ENCODE data around the gene BCLAF1.

- TF ChIP-seq CTCF (IDR thresholded peaks at IDR 0.05) (no peak), POLR2A (IDR thresholded peaks at IDR 0.05) (no peak), POLR2AphosphoS5 (IDR thresholded peaks at IDR 0.05) (no peak)
Measured at GRCh38 chr6:136309729-136310311, 20.2 kb upstream of the BCLAF1 start.
